Ectodermal cell (in vitro differentiated cells): ENCODE results near the gene METTL2B.
"Not testable (repeated sequence)": the region's sequence is repeated elsewhere in the genome, so short reads cannot be mapped to it uniquely, and the experiment has no call there.

Experiments used
- H3K27ac ChIP-seq: 2 replicates; pipeline ENCODE4 v1.7.0; 2013; ENCODE audit warnings: mild to moderate bottlenecking, low read depth, low read length; ENCODE audit not compliant: insufficient read depth, poor library complexity, severe bottlenecking
- H3K27me3 ChIP-seq: 2 replicates; pipeline ENCODE4 v1.7.0; 2013; ENCODE audit warnings: mild to moderate bottlenecking, low read length; ENCODE audit not compliant: insufficient read depth, control insufficient read depth, poor library complexity, severe bottlenecking
- H3K36me3 ChIP-seq: one replicate; pipeline ENCODE4 v1.7.0; 2013; ENCODE audit warnings: low read length; ENCODE audit not compliant: control insufficient read depth, insufficient read depth
- H3K4me1 ChIP-seq: one replicate; pipeline ENCODE4 v1.7.0; 2013; ENCODE audit warnings: low read length; ENCODE audit not compliant: control insufficient read depth, insufficient read depth
- H3K4me3 ChIP-seq: 2 replicates; pipeline ENCODE4 v1.7.0; 2013; ENCODE audit warnings: low read depth, low read length, control low read depth; ENCODE audit not compliant: insufficient read depth
- H3K9me3 ChIP-seq: 2 replicates; pipeline ENCODE4 v1.7.0; 2013; ENCODE audit warnings: mild to moderate bottlenecking, low read length, moderate library complexity; ENCODE audit not compliant: control insufficient read depth
- WGBS, 2 experiments: methylation state at CpG; one replicate each; pipeline ENCODE4 v1.1.7; 2013; ENCODE audit warnings: missing lambda C conversion rate in 2 of 2; 5-methylcytosine and 5-hydroxymethylcytosine counted together

METTL2B gene

DNA sequence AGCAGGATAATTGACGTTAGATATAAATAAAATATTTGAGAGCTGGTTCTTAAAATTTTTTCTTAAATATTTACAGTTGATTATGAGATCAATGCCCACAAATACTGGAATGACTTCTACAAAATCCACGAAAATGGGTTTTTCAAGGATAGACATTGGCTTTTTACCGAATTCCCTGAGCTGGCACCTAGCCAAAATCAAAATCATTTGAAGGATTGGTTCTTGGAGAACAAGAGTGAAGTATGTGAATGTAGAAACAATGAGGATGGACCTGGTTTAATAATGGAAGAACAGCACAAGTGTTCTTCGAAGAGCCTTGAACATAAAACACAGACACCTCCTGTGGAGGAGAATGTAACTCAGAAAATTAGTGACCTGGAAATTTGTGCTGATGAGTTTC, 2.5 kb downstream of the METTL2B start:
- H3K27ac ChIP-seq, H3K4me1 ChIP-seq, H3K36me3 ChIP-seq, H3K4me3 ChIP-seq, H3K27me3 ChIP-seq, H3K9me3 ChIP-seq: not testable (repeated sequence)
- WGBS, 2 experiments, result 100% methylated on average over 2 to 3 of the region's 4 CpGs

DNA sequence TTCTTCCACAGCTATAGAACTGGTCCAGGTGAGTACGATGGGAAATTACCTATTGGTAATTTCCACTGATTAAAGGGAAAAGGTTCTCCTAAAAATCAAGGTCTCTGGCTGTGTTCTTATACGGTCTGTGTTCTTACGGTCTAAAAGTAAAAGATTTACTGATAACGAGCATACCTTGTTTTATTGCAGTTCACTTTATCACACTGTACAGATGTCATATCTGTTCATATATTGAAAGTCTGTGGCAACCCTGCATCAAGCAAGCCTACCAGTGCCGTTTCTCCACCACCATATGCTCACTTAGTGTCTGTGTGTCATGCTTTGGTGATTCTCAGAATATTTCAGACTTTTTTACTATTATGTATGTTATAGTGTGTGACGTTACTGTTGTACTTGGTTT, 11.6 kb downstream of the METTL2B start:
- H3K4me1 ChIP-seq, H3K27me3 ChIP-seq, H3K27ac ChIP-seq, H3K9me3 ChIP-seq, H3K36me3 ChIP-seq, H3K4me3 ChIP-seq: not testable (repeated sequence)
- 96 to 98% methylated on average over 5 to 6 of the region's 6 CpGs for WGBS, 2 experiments

GRCh38 chr7:128497405-128497804, 20.9 kb downstream of the METTL2B start:
- Histone ChIP-seq H3K4me1 (no peaks in the 10 kb centered on the region), H3K36me3 (peaks cover 5% of the 10 kb centered on the region), H3K27me3 (no peaks in the 10 kb centered on the region), H3K4me3 (no peak overlapping the region), H3K9me3 (no peaks in the 10 kb centered on the region), H3K27ac (no peak overlapping the region)
- WGBS, 2 experiments, result 93 to 94% methylated on average over 9 of the region's 9 CpGs

GRCh38 chr7:128505416-128505815, 28.9 kb downstream of the METTL2B start:
- not testable (repeated sequence) for H3K4me3 ChIP-seq
- WGBS, 2 experiments, result 95 to 100% methylated on average over 2 of the region's 2 CpGs

DNA sequence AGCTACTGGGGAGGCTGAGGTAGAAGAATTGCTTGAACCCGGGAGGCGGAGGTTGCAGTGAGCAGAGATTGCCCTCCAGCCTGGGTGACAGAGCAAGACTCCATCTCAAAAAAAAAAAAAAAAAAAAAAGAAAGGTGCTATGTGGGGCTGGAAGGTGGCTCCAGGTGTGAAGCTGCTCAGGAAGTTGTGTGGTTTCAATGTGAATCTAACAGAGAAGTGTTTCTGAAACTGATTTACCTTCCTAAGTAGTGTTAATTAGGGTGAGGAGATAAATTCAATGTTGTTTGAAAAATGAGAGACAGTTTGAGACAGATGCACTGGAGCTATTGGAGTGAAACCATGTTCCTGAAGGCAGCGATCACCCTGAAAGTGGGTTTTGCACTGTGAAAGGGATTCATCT, 30.3 kb downstream of the METTL2B start:
- not testable (repeated sequence) for H3K27ac ChIP-seq, H3K27me3 ChIP-seq, H3K36me3 ChIP-seq, H3K4me1 ChIP-seq, H3K4me3 ChIP-seq, H3K9me3 ChIP-seq
- 93 to 98% methylated on average over 3 of the region's 3 CpGs for WGBS, 2 experiments

More at GRCh38 chr7:128505416-128505815, 28.9 kb downstream of the METTL2B start:
- not testable (repeated sequence) for H3K9me3 ChIP-seq, H3K4me1 ChIP-seq, H3K27ac ChIP-seq, H3K36me3 ChIP-seq, H3K27me3 ChIP-seq

- H3K27ac ChIP-seq, H3K4me1 ChIP-seq, H3K27me3 ChIP-seq, H3K36me3 ChIP-seq, H3K9me3 ChIP-seq, H3K4me3 ChIP-seq: not testable (repeated sequence)
- WGBS, 2 experiments, result 94 to 98% methylated on average over 5 of the region's 5 CpGs
These were observed 30.9 kb downstream of the METTL2B start for GRCh38 chr7:128507321-128507993.

DNA sequence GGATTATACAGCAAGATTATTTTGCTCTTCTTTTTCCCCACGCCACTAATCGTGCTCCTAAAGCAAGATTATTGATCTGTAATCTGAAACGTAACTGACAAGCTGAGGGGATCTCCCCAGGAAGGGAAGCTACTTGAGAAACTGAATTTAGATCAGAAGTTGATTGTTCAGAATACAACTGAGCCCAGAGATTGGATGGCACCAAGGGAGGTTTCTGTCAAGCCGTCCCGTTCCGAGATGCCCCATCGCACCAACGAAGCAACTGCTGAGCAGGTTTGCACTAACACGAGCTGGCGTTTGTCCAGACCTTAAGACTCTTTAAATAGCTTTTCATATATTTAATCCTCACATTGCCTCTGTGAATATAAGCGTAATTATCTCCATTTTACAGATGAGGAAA, 35.1 kb downstream of the METTL2B start:
- not testable (repeated sequence) for H3K4me3 ChIP-seq

GRCh38 chr7:128515232-128515631, 38.7 kb downstream of the METTL2B start:
- not testable (repeated sequence) for H3K9me3 ChIP-seq, H3K27me3 ChIP-seq, H3K4me1 ChIP-seq, H3K36me3 ChIP-seq, H3K27ac ChIP-seq, H3K4me3 ChIP-seq
- 47 to 54% methylated on average over 6 of the region's 6 CpGs for WGBS, 2 experiments

More for the DNA sequence above, 35.1 kb downstream of the METTL2B start:
- H3K4me1 ChIP-seq, H3K36me3 ChIP-seq, H3K27me3 ChIP-seq, H3K27ac ChIP-seq, H3K9me3 ChIP-seq: not testable (repeated sequence)
- 94 to 96% methylated on average over 11 of the region's 11 CpGs for WGBS, 2 experiments

DNA sequence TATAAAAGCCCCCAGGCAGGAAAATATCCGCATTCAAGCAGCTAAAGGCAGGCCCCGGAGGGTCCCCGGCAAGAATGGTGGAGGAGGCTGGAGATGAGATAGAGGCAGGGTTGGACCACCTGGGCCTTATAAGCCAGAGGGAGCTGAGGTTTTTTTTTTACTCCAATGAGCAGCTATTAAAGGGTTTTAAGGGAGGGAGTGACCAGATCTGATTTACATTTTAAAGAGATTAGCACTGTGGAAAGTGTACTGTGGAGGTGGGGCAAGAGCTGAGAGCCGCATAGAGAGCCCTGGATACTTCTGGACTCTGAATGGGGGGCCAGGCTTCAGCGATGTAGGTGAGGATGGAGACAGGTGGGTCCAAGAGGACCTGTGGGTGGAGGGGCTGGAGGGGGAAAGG, 40.5 kb downstream of the METTL2B start:
- 61 to 79% methylated on average over 4 of the region's 5 CpGs for WGBS, 2 experiments
- H3K27ac ChIP-seq, H3K4me1 ChIP-seq, H3K4me3 ChIP-seq, H3K36me3 ChIP-seq, H3K9me3 ChIP-seq, H3K27me3 ChIP-seq: not testable (repeated sequence)

DNA sequence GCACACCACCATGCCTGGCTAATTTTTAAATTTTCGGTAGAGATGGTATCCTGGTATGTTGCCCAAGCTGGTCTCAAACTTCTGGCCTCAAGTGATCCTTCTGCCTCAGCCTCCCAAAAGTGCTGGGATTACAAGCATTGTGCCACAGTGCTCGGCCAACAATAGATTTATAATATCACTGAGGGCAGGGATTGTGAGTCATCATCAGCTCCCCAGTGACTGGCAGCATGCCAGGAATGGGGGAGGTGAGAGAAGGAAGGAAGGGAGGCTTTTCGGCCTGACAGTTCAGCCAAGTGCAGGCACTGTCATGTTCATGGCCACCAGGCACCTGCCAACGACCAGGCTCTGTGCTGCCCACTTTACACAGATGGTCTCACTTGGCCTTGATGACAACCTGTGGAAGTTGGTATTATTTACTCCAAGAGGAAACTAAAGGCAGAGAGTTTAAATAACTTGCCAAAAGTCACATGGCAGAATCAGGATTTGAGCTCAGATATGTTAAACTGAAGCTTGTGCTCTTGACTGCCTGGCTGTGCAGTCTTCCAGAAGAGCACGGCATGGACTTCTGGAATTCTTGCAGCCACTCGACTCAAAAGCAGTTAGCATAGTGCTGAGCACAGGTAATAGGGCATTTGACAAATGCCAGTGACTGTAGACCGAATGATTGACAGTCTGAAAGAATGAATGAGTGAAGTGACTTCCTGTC, 46.8 kb downstream of the METTL2B start:
- H3K4me1 ChIP-seq, H3K36me3 ChIP-seq, H3K27me3 ChIP-seq, H3K4me3 ChIP-seq, H3K27ac ChIP-seq, H3K9me3 ChIP-seq: not testable (repeated sequence)
- 86 to 88% methylated on average over 4 of the region's 7 CpGs for WGBS, 2 experiments
